Caco-2 (cell line): ENCODE results near the gene STAT5B. TPM values are rescaled to one million over a fixed set of nuclear protein-coding genes. Genes with fewer than 3 reads are reported as not detected.
"Not testable (repeated sequence)": the region's sequence is repeated elsewhere in the genome, so short reads cannot be mapped to it uniquely, and the experiment has no call there.

ENCODE experiments used
- BruUV-seq: library from RNA; stranded (reverse); fragments of 400-500 nt; replicated peaks from 2 replicates; lab custom pipeline; 2021; lab: Mats Ljungman, UMichigan
- CTCF ChIA-PET: fragments of 300-600 bp; sonication (Branson Sonifier 250); formaldehyde crosslinking; loops from one replicate; lab custom pipeline; 2022; ENCODE audit warnings: antibody characterized with exemption; lab: Charles Lee
- POLR2A ChIA-PET: fragments of 300-600 bp; sonication (Branson Sonifier 250); formaldehyde crosslinking; loops from one replicate; lab custom pipeline; 2022; ENCODE audit warnings: antibody characterized with exemption; lab: Charles Lee
- DNase-seq, 2 experiments: peaks; one replicate each; pipeline versions ENCODE4 v3.0.0 to v3.0.0-alpha.2; 2020 to 2022
- H3K27me3 ChIP-seq: replicated peaks from 2 replicates; pipeline ENCODE4 v1.6.0; 2011; ENCODE audit warnings: low read length; ENCODE audit not compliant: control insufficient read depth, insufficient read depth
- H3K36me3 ChIP-seq: 2 replicates; pipeline ENCODE4 v1.5.1; 2011; ENCODE audit warnings: low read length; ENCODE audit not compliant: control insufficient read depth, insufficient read depth
- H3K4me1 ChIP-seq: fragments of 250-450 bp; sonication (Bioruptor Pico); 2 replicates; pipeline ENCODE4 v1.5.1; 2020; ENCODE audit warnings: mild to moderate bottlenecking
- H3K4me3 ChIP-seq: 2 replicates; pipeline ENCODE4 v1.5.1; 2011; ENCODE audit warnings: low read depth, mild to moderate bottlenecking, control low read depth, low read length
- H3K9me3 ChIP-seq: fragments of 250-450 bp; sonication (Bioruptor Pico); 2 replicates; pipeline ENCODE4 v1.5.1; 2020; ENCODE audit warnings: mild to moderate bottlenecking, moderate library complexity
- H3K27ac Mint-ChIP-seq: one replicate; pipeline ENCODE4 v1.8.0; 2022; ENCODE audit warnings: mixed read lengths; ENCODE audit not compliant: unreplicated experiment
- H3K27me3 Mint-ChIP-seq: one replicate; pipeline ENCODE4 v1.8.0; 2022; ENCODE audit warnings: mixed read lengths; ENCODE audit not compliant: insufficient read depth, unreplicated experiment
- H3K36me3 Mint-ChIP-seq: one replicate; pipeline ENCODE4 v1.8.0; 2022; ENCODE audit warnings: mild to moderate bottlenecking, mixed read lengths; ENCODE audit not compliant: insufficient read depth, unreplicated experiment
- H3K4me1 Mint-ChIP-seq: one replicate; pipeline ENCODE4 v1.8.0; 2022; ENCODE audit warnings: low read depth, mixed read lengths; ENCODE audit not compliant: unreplicated experiment
- H3K4me3 Mint-ChIP-seq: one replicate; pipeline ENCODE4 v1.8.0; 2022; ENCODE audit warnings: mild to moderate bottlenecking, moderate library complexity, mixed read lengths; ENCODE audit not compliant: unreplicated experiment
- H3K9me3 Mint-ChIP-seq: one replicate; pipeline ENCODE4 v1.8.0; 2022; ENCODE audit warnings: mixed read lengths; ENCODE audit not compliant: unreplicated experiment
- CTCF ChIP-seq, 2 experiments: fragments of 200-600 bp in 1 of 2; IDR thresholded peaks; 1 replicate in 1 of 2; 2 replicates in 1 of 2; pipeline versions ENCODE4 v1.5.1 to v1.8.0; 2011 to 2022; ENCODE audit warnings: antibody characterized with exemption in 1 of 2, control low read depth in 1 of 2, inconsistent platforms in 1 of 2, low read depth in 1 of 2, low read length in 1 of 2, mild to moderate bottlenecking in 1 of 2, moderate library complexity in 1 of 2; ENCODE audit not compliant: insufficient read depth in 1 of 2, severe bottlenecking in 1 of 2, unreplicated experiment in 1 of 2
- intact Hi-C: fragments of 100-400 bp; cut with micrococcal nuclease; formaldehyde crosslinking; loops from one replicate; pipeline ENCODE4 v1.10.0; 2022; ENCODE audit not compliant: unreplicated experiment
- total RNA-seq: library from RNA; stranded (reverse); gene quantifications from 2 replicates; pipeline ENCODE4 v1.2.3, GENCODE V29; 2022

Gene STAT5B
- total RNA-seq, 1 experiment from 2014 or later = 46.9 TPM

GRCh38 chr17:42224651-42225050 is 51.5 kb downstream of the STAT5B start:
- CTCF ChIA-PET = no interaction called here
- no peak for TF ChIP-seq CTCF (IDR thresholded peaks at IDR 0.05; ENCODE audit: insufficient read depth in 1 of 2, low read depth in 1 of 2, low read length in 1 of 2, severe bottlenecking in 1 of 2, unreplicated experiment in 1 of 2)

DNA sequence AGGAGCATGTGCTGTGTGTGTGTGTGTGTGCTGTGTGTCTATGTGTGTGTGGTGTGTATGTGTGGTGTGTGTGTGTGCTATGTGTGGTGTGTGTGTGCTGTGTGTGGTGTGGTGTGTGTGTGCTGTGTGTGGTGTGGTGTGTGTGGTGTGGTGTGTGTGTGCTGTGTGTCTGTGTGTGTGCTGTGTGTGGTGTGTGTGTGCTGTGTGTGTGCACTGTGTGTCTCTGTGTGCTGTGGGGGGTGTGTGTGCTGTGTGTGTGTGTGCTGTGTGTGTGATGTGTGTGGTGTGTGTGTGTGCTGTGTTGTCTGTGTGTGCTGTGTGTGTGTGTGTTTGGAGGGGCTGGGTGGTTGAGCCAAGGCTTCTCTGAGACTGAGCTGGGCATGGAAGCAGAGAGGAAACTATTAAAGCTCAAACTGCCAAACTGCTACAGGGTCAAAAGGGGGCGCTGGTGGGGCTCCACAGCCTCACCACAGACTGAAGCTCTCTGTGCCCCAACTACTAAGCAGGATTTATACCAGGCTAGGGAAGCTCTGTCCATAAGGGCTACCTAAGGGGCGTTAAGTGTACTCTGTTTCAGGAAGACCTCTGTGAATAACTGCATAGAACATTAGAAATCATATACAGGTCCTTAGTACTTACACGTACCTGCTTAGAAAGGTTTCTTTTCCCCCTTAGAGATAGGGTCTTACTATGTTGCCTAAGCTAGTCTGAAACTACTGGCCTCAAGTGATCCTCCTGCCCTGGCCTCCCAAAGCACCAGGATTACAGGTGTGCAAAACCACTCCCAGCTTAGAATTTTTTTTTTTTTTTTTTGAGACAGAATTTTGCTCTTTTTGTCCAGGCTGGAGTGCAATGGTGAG is 54.1 kb downstream of the STAT5B start:
- DNase-seq = peak in 1 of 2 experiments; percentile 44
- Histone ChIP-seq H3K4me3 (no peak overlapping the region), H3K4me1 (no peaks in the 10 kb centered on the region), H3K36me3 (no peaks in the 10 kb centered on the region; the same call in 1 of the 2 replicates), H3K9me3 (no peaks in the 10 kb centered on the region), H3K27me3 (no peaks in the 10 kb centered on the region)
- ChIA-PET CTCF (interaction anchor here (0.6 to 2.1 kb wide), 26 partner anchors 9 to 1662 kb away, joined by 3 to 19 read pairs (median 4); partner anchors contain the start of genes GHDC, STAT3 and ZNF385C), POLR2A (interaction anchor here (0.7 kb wide), 1 partner anchor 33 kb away, joined by 3 read pairs; no protein-coding TSS in a partner anchor)
- no peaks in the 10 kb centered on the region for H3K9me3 Mint-ChIP-seq
- intact Hi-C loops = no loop called here
- no TSS peak for BruUV-seq
- H3K27me3 Mint-ChIP-seq = no peaks in the 10 kb centered on the region
- H3K4me3 Mint-ChIP-seq = no peak overlapping the region
- H3K36me3 Mint-ChIP-seq = peaks cover 5% of the 10 kb centered on the region
- H3K4me1 Mint-ChIP-seq = no peaks in the 10 kb centered on the region
- no peak overlapping the region for H3K27ac Mint-ChIP-seq
- peak; percentile 59 to 72 for TF ChIP-seq CTCF (IDR thresholded peaks at IDR 0.05; ENCODE audit: insufficient read depth in 1 of 2, low read depth in 1 of 2, low read length in 1 of 2, severe bottlenecking in 1 of 2, unreplicated experiment in 1 of 2)

More at GRCh38 chr17:42224651-42225050, 51.5 kb downstream of the STAT5B start:
- H3K27me3 Mint-ChIP-seq = no peaks in the 10 kb centered on the region
- no peaks in the 10 kb centered on the region for H3K36me3 Mint-ChIP-seq
- no peaks in the 10 kb centered on the region for H3K9me3 Mint-ChIP-seq
- no peaks in the 10 kb centered on the region for H3K4me1 Mint-ChIP-seq
- no peaks in the 10 kb centered on the region for H3K27me3 ChIP-seq
- no peaks in the 10 kb centered on the region for H3K36me3 ChIP-seq
- no peak overlapping the region for H3K27ac Mint-ChIP-seq
- H3K4me1 ChIP-seq = no peaks in the 10 kb centered on the region
- H3K4me3 Mint-ChIP-seq = no peak overlapping the region
- intact Hi-C loops = no loop called here
- BruUV-seq = no TSS peak
- H3K4me3 ChIP-seq = no peak overlapping the region
- POLR2A ChIA-PET = no interaction called here
- no peak for DNase-seq
- H3K9me3 ChIP-seq = no peaks in the 10 kb centered on the region

GRCh38 chr17:42219280-42219679 is 56.9 kb downstream of the STAT5B start:
- H3K36me3 ChIP-seq, H3K4me1 Mint-ChIP-seq, H3K9me3 Mint-ChIP-seq, H3K27ac Mint-ChIP-seq, BruUV-seq, H3K27me3 Mint-ChIP-seq, DNase-seq, H3K4me3 ChIP-seq, CTCF ChIA-PET, H3K27me3 ChIP-seq, H3K9me3 ChIP-seq, intact Hi-C loops, H3K4me3 Mint-ChIP-seq, H3K4me1 ChIP-seq: not testable (repeated sequence)
- H3K36me3 Mint-ChIP-seq = peaks cover 12% of the 10 kb centered on the region
- POLR2A ChIA-PET = interaction anchor here (0.5 kb wide), 1 partner anchor 321 kb away, joined by 5 read pairs; no protein-coding TSS in a partner anchor
